ENCODE data around the gene FRRS1. TPM values are rescaled to one million over a fixed set of nuclear protein-coding genes. Genes with fewer than 3 reads are reported as not detected.

FRRS1 gene
- total RNA-seq, 2 experiments from 2014 or later = 0.33 to 1.1 TPM

- DNase-seq (no peak), ATAC-seq (ENCODE audit: poor library complexity) (no peak)
- H3K9me3 ChIP-seq (ENCODE audit: control insufficient read depth in 1 of 2, insufficient read depth in 1 of 2, low read length in 2 of 2) = no peaks in the 10 kb centered on the region
- H3K9me3 Mint-ChIP-seq = no peaks in the 10 kb centered on the region
- H3K36me3 ChIP-seq (ENCODE audit: insufficient read depth, low read length) = no peaks in the 10 kb centered on the region
- H3K27ac ChIP-seq (ENCODE audit: low read depth in 1 of 2, low read length in 2 of 2) = no peak overlapping the region
- H3K27ac Mint-ChIP-seq = no peak overlapping the region
- no peak for TF ChIP-seq CTCF (IDR thresholded peaks at IDR 0.05)
- H3K4me3 Mint-ChIP-seq = no peak overlapping the region
- intact Hi-C loops (cut with DNase I, micrococcal nuclease) = no loop called here
- H3K27me3 Mint-ChIP-seq = peaks cover 19% of the 10 kb centered on the region
- H3K4me1 Mint-ChIP-seq (ENCODE audit: low read depth) = peaks cover 7% of the 10 kb centered on the region
- no peaks in the 10 kb centered on the region for H3K4me1 ChIP-seq (ENCODE audit: insufficient read depth, low read length)
- POLR2A ChIA-PET = no interaction called here
- CTCF ChIA-PET = no interaction called here
- H3K27me3 ChIP-seq (ENCODE audit: control insufficient read depth in 1 of 2, insufficient read depth in 2 of 2, low read length in 2 of 2) = peaks cover 5 to 16% of the 10 kb centered on the region in 2 experiments
- no peaks in the 10 kb centered on the region for H3K36me3 Mint-ChIP-seq (ENCODE audit: low read depth)
- no peak overlapping the region for H3K4me3 ChIP-seq (ENCODE audit: low read length)
Measured at GRCh38 chr1:99811075-99811474, 44.6 kb upstream of the FRRS1 start.

- Mint-ChIP-seq H3K36me3 (ENCODE audit: low read depth) (no peaks in the 10 kb centered on the region), H3K9me3 (no peaks in the 10 kb centered on the region), H3K4me3 (no peak overlapping the region), H3K27ac (no peak overlapping the region), H3K4me1 (ENCODE audit: low read depth) (peaks cover 7% of the 10 kb centered on the region), H3K27me3 (peaks cover 14% of the 10 kb centered on the region)
- H3K4me1 ChIP-seq (ENCODE audit: insufficient read depth, low read length) = no peaks in the 10 kb centered on the region
- intact Hi-C loops (cut with DNase I, micrococcal nuclease) = loop anchor here (1.0 to 10.0 kb wide), 5 partner anchors 226 to 1060 kb away; partner anchors contain the start of genes SASS6 (in 1 of the 2) and TRMT13 (in 1 of the 2)
- ChIA-PET CTCF (no interaction called here), POLR2A (no interaction called here)
- DNase-seq (peak in 6 of 14 experiments; percentile 3 to 80 (median 52)), ATAC-seq (ENCODE audit: poor library complexity) (peak; percentile 86)
- no peaks in the 10 kb centered on the region for H3K36me3 ChIP-seq (ENCODE audit: insufficient read depth, low read length)
- H3K27me3 ChIP-seq (ENCODE audit: control insufficient read depth in 1 of 2, insufficient read depth in 2 of 2, low read length in 2 of 2) = peaks cover 5 to 21% of the 10 kb centered on the region in 2 experiments
- no peak overlapping the region for H3K27ac ChIP-seq (ENCODE audit: low read depth in 1 of 2, low read length in 2 of 2)
- peak; percentile 86 for TF ChIP-seq CTCF (IDR thresholded peaks at IDR 0.05)
- H3K9me3 ChIP-seq (ENCODE audit: control insufficient read depth in 1 of 2, insufficient read depth in 1 of 2, low read length in 2 of 2) = no peaks in the 10 kb centered on the region
- H3K4me3 ChIP-seq (ENCODE audit: low read length) = no peak overlapping the region
Measured at GRCh38 chr1:99808391-99809115, 42.1 kb upstream of the FRRS1 start.

GRCh38 chr1:99806882-99807281 is 40.4 kb upstream of the FRRS1 start:
- no peaks in the 10 kb centered on the region for H3K9me3 Mint-ChIP-seq
- ChIA-PET CTCF (interaction anchor here (0.9 kb wide), 1 partner anchor 1061 kb away, joined by 3 read pairs; no protein-coding TSS in a partner anchor), POLR2A (no interaction called here)
- no peaks in the 10 kb centered on the region for H3K36me3 Mint-ChIP-seq (ENCODE audit: low read depth)
- peaks cover 13% of the 10 kb centered on the region for H3K27me3 Mint-ChIP-seq
- TF ChIP-seq CTCF (IDR thresholded peaks at IDR 0.05) = no peak
- DNase-seq = no peak
- no peak overlapping the region for H3K4me3 Mint-ChIP-seq
- Histone ChIP-seq H3K4me3 (ENCODE audit: low read length) (no peak overlapping the region), H3K36me3 (ENCODE audit: insufficient read depth, low read length) (no peaks in the 10 kb centered on the region), H3K9me3 (ENCODE audit: control insufficient read depth in 1 of 2, insufficient read depth in 1 of 2, low read length in 2 of 2) (no peaks in the 10 kb centered on the region), H3K27ac (ENCODE audit: low read depth in 1 of 2, low read length in 2 of 2) (no peak overlapping the region), H3K4me1 (ENCODE audit: insufficient read depth, low read length) (no peaks in the 10 kb centered on the region), H3K27me3 (ENCODE audit: control insufficient read depth in 1 of 2, insufficient read depth in 2 of 2, low read length in 2 of 2) (peaks cover 5 to 23% of the 10 kb centered on the region in 2 experiments)
- intact Hi-C loops (cut with DNase I, micrococcal nuclease) = loop anchor here (5.0 to 10.0 kb wide), 2 partner anchors 328 to 650 kb away; partner anchors contain the start of genes SASS6 (in 1 of the 2) and TRMT13 (in 1 of the 2)
- peaks cover 7% of the 10 kb centered on the region for H3K4me1 Mint-ChIP-seq (ENCODE audit: low read depth)
- H3K27ac Mint-ChIP-seq = no peak overlapping the region
- ATAC-seq (ENCODE audit: poor library complexity) = no peak
